ENCODE measurements around the gene CHRDL2. TPM values are rescaled to one million over a fixed set of nuclear protein-coding genes. Genes with fewer than 3 reads are reported as not detected.

CHRDL2 gene
- total RNA-seq, 1 donor from 2014 or later = not detected

DNA sequence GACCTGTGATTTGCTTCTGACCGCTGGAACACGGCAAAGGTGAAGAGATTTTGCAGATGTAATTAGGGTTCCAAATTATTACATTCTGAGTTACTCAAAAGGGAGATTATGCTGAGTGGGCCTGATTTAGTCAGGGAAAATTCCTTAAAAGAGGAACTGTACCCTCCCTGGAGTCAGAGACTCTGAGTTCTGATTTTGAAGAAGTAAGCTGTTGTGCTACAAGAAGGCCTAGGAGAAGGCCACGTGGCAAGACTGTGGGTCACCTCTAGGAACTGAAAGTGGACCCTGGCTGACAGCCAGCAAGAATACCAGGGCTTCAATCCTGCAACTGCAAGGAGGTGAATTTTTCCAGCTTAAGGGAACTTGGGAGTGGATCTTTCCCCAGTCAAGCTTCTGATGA, 45.3 kb downstream of the CHRDL2 start:
- DNase-seq (ENCODE audit: low read depth) = no peak

GRCh38 chr11:74685338-74685737, 45.9 kb downstream of the CHRDL2 start:
- DNase-seq (ENCODE audit: low read depth) = no peak

DNA sequence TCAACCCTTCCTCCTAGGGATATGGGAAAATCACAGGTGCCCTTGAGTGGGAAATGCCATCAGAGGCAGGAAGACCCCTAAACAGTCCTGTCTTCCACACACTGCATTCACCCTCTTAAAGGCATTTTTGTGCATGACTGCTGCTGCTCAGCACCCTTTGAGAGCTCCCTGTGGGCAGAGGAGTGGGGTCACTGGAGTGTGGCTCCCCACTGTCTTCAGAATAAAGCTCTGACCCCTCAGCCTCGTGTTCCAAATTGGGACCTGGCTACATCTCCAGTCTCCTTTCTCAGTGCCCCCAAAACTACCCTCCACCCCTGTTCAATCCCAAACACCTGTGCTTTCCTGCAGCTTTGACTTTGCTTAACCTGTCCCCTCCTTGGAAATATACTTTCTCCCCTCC, 46.6 kb downstream of the CHRDL2 start:
- no peak for DNase-seq (ENCODE audit: low read depth)

DNA sequence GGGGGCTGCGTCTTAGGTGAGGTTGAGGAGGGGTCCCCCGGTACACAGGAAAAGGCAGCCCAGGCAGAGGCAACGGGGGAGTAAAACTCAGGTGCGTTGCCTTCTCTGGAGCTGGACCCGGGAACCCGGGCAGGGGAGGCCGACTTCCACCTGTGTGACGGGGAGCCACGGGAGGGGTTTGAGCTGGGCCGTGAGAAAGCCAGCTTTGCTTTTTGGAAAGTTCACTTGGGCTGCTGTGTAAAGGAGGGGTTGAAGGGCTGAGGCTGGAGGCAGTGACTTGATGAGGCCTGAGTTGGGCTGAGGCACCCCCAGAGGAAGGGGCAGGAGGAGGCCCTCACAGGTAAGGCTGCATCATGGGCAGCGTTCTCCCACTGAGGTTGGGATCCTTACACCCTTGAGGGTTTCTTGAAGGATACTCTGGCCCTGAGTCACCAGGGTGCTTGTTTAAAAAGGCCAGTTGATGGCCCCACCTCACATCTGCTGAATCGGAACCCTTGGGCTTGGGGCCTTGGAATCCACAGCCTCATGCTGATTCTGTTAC, 47.2 kb downstream of the CHRDL2 start:
- no peak for DNase-seq (ENCODE audit: low read depth)

- DNase-seq (ENCODE audit: low read depth) = no peak
These were observed 47.9 kb downstream of the CHRDL2 start for GRCh38 chr11:74683279-74683871.

- no peak for DNase-seq (ENCODE audit: low read depth)
These were observed 48.4 kb downstream of the CHRDL2 start for GRCh38 chr11:74682731-74683278.

- no peak for DNase-seq (ENCODE audit: low read depth)
These were observed 49.3 kb downstream of the CHRDL2 start for GRCh38 chr11:74681686-74682651.

DNA sequence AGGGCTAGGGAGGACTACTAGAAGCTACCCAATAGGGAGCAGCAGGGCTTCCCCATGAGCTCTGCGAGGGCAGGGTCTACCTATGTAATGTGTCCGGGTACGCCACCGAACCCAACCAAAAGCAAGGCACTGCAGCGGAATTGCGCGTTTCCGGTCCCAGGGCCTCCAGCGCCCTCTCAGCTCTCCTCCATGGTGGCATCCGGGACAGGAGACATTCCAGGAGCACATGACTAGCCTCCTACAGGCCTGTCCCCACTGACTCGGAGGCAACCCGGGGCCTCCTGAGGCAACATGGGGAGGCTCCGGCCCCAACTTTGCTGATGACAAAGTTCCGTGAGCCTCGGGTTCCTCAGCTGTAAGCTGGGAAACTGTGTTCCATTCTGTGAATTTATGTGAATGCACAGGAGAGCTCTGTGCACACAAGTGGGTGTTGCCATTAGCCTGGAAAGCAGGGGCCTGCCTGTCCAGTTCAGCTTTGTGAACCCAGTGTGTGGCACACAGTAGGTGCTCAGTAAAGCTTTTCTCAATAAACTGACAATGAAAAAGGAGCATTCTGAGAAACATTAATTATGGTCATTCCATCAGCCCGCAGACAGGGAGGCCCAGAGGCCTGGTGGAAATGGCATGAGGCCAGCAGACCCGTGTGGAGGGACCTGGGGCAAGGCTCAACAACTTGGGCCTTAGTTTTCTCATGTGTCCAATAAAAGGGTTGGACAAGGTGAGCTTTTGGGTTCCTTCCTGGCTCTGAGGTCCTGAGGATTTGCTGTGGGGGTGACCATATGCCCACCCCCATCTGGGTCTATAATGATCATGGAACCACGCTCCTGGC, 50.3 kb downstream of the CHRDL2 start:
- no peak for DNase-seq (ENCODE audit: low read depth)

GRCh38 chr11:74680035-74680671, 51.1 kb downstream of the CHRDL2 start:
- DNase-seq (ENCODE audit: low read depth) = no peak

DNA sequence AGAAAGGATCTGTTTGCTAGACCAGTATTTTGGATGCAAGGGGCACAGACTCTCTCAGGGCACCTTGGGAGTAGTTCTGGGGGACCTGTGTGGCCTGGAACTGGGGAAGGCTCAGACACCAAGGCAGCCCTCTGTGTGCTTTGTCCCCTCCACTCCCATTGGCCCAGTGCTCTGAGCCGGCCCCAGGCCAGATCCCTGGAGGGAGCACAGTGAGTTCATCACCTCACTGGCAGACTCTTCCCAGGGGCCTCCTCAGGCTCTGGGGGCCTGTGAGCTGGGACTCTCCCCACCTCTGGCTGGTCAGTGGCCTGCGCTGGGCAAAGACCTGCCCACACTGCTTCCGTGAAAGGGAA, 51.7 kb downstream of the CHRDL2 start:
- DNase-seq (ENCODE audit: low read depth) = no peak

DNA sequence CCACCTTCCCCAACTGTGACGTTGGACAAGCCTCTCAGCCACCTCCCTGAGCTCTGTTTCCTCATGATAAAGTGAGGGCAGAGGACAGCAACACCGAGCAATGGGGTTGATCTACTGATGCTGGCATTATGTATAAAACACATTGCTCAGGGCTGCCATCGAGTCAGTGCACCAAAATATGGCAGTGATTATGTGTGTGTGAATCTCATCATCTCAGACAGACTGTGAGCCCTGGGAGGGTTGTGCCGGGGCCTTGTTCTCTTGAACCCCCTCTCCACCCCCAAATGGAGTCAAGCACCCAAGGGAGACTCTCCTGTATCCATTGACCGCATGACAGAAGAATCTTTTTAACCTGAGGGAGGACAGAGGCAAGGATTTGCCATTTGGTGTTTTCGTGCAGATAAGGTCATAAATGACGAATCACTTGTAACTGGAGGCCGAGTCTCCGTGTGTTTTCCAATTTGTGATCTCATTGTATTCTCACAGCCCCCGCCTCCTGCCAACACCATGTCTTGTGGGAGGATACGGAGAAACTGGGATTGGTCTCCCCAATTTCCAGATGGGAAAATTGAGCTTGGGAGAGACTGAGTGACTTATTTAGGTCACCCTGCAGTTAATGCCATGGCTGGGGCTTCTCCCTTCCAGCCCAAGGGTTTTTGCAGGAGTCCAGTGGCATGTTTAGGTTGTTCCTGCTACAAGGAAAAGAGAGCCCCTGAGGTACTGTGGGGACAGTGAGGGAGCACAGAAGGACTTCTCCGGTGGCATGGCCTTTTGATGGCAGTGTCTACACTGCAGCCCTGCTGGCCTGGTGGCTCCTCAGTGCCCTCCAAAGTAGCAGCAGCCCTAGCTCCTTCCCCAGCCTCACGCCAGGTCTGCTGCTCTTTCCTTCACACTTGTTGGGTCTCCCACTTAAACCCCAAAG, 52.4 kb downstream of the CHRDL2 start:
- no peak for DNase-seq (ENCODE audit: low read depth)

- DNase-seq (ENCODE audit: low read depth) = no peak
These were observed 53.2 kb downstream of the CHRDL2 start for GRCh38 chr11:74678041-74678440.

GRCh38 chr11:74677131-74677530, 54.1 kb downstream of the CHRDL2 start:
- DNase-seq (ENCODE audit: low read depth) = peak; percentile 50

DNA sequence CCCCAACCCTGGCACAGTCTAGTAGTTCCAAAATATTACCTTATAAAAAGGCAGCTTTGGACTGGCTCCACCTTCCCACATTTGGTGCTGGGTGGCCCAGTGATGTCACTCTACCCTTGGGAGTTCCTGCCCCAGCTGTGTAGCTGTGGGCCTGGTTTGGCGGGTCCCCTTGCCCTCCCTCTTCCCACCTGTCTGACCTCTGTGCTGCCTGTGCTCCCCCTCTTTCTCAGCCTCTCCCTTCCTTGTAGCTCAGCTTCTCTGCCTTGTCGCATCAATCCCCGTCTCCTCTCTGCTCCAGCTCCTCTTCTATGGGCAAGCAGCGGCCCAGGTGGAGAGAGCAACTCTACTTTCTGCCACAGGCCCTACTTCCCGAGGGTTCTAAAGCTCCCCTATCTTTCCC, 54.6 kb downstream of the CHRDL2 start:
- DNase-seq (ENCODE audit: low read depth) = no peak

DNA sequence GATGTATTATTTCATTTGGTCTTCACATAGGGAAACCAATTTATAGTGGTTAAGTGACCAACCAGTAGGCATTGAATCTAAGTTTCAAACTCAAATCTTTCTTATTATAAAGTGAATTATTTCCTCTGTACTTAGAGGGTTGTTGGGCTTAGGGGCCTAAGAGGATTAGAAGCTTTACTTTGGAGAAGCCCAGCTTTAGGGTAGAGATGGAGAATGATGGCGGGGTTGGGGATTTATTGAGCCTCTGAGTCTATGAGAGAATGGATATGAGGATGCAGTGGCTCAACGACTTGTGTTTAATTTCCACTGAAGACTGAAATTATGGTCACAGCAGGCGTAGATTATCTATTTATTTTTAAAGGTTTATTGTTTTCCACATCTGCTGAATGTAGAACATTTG, 55.5 kb downstream of the CHRDL2 start:
- no peak for DNase-seq (ENCODE audit: low read depth)

GRCh38 chr11:74673693-74674360, 57.4 kb downstream of the CHRDL2 start:
- no peak for DNase-seq (ENCODE audit: low read depth)

- peak; percentile 97 for DNase-seq (ENCODE audit: low read depth)
These were observed 58.1 kb downstream of the CHRDL2 start for GRCh38 chr11:74672956-74673692.

GRCh38 chr11:74672332-74672955, 58.8 kb downstream of the CHRDL2 start:
- peak; percentile 13 for DNase-seq (ENCODE audit: low read depth)
